K562 treated with DMSO at 1 percent for 4 hours (cell line): Measurements from ENCODE around the gene CDH5. TPM values are rescaled to one million over a fixed set of nuclear protein-coding genes. Genes with fewer than 3 reads are reported as not detected.

Experiments used
- total RNA-seq: library from RNA; unstranded; fragments of 300-600 nt; gene quantifications from 2 replicates; pipeline ENCODE4 v1.2.3, GENCODE V29; 2022; ENCODE audit not compliant: insufficient read depth

CDH5 gene
- total RNA-seq: not detected in 2 replicates

GRCh38 chr16:66366433-66367299 lies at the start of gene CDH5:
Gene CDH5, plus strand, starts transcription at chr16:66366691. Its CDS starts 12,647 bp downstream, at chr16:66379338.

GRCh38 chr16:66427036-66427860 lies 60.8 kb downstream of the CDH5 start, which contains the start of gene BEAN1:
Gene BEAN1, plus strand, starts transcription at chr16:66427295. Its CDS starts 10,382 bp downstream, at chr16:66437677.

Other genes with a start within 250 kb of the CDH5 start
- not detected in 2 replicates for gene BEAN1, start 60.6 kb downstream of the CDH5 start, total RNA-seq
- gene TK2, start 183.4 kb downstream of the CDH5 start, total RNA-seq: 6.1 and 6.8 TPM in 2 replicates
- 146 and 160 TPM in 2 replicates for gene CKLF, start 185.9 kb downstream of the CDH5 start, total RNA-seq
- gene CMTM1, start 199.7 kb downstream of the CDH5 start, total RNA-seq: 2.6 and 4.3 TPM in 2 replicates
- not detected in 2 replicates for gene CMTM2, start 212.8 kb downstream of the CDH5 start, total RNA-seq
- gene CMTM3, start 238.0 kb downstream of the CDH5 start, total RNA-seq: 62.5 and 85.8 TPM in 2 replicates